ENCODE results near the gene TWNK.

The TWNK gene

GRCh38 chr10:100998183-100998990, 11.0 kb downstream of the TWNK start:
- DNase-seq, result peak; percentile 63

- DNase-seq, result peak; percentile 81
These were observed 11.8 kb downstream of the TWNK start for GRCh38 chr10:100998991-100999741.

- DNase-seq, result no peak
These were observed 12.4 kb downstream of the TWNK start, which contains the start of gene LZTS2 for GRCh38 chr10:100999742-101000126. TSS of gene LZTS2 (plus strand) at chr10:100999808. CDS start at chr10:101002539, 2,731 bp downstream.

GRCh38 chr10:101000127-101000914, 13.0 kb downstream of the TWNK start:
- no peak for DNase-seq

- DNase-seq, result no peak
These were observed 13.7 kb downstream of the TWNK start for GRCh38 chr10:101000915-101001658.

GRCh38 chr10:101001659-101002035, 14.3 kb downstream of the TWNK start:
- DNase-seq, result no peak

- no peak for DNase-seq
These were observed 15.1 kb downstream of the TWNK start for GRCh38 chr10:101002456-101002855.

GRCh38 chr10:101003639-101004206, 16.4 kb downstream of the TWNK start:
- DNase-seq, result no peak

- DNase-seq, result no peak
These were observed 18.0 kb downstream of the TWNK start for GRCh38 chr10:101005361-101005760.

- DNase-seq, result no peak
These were observed 18.7 kb downstream of the TWNK start for GRCh38 chr10:101005869-101006567.

- DNase-seq, result no peak
These were observed 19.3 kb downstream of the TWNK start for GRCh38 chr10:101006593-101007098.

GRCh38 chr10:101007099-101007711, 19.9 kb downstream of the TWNK start:
- DNase-seq, result no peak

GRCh38 chr10:101007915-101008822, 20.8 kb downstream of the TWNK start:
- DNase-seq, result no peak

GRCh38 chr10:101008823-101009423, 21.6 kb downstream of the TWNK start:
- DNase-seq, result no peak

- no peak for DNase-seq
These were observed 23.0 kb downstream of the TWNK start for GRCh38 chr10:101010329-101010728.

GRCh38 chr10:101011517-101012423, 24.4 kb downstream of the TWNK start:
- DNase-seq, result no peak

- DNase-seq, result peak; percentile 84
These were observed 25.4 kb downstream of the TWNK start for GRCh38 chr10:101012525-101013364.

All from CD4-positive, alpha-beta T cell treated with Interleukin-10 for 1 hour (primary cell).